HG03060 (cell line): ENCODE measurements around the gene C14orf132.

Experiments
- ATAC-seq: cut with Tn5 transposase; IDR thresholded peaks from one replicate; pipeline ENCODE4 v1.9.1; 2021; ENCODE audit warnings: low read depth, moderate number of reproducible peaks; ENCODE audit not compliant: unreplicated experiment

C14orf132 gene

GRCh38 chr14:96114002-96114401, 74.8 kb downstream of the C14orf132 start:
- no peak for ATAC-seq

GRCh38 chr14:96117101-96117897, 78.1 kb downstream of the C14orf132 start:
- ATAC-seq, result no peak

GRCh38 chr14:96117960-96118359, 78.8 kb downstream of the C14orf132 start:
- ATAC-seq, result no peak

GRCh38 chr14:96118391-96118790, 79.2 kb downstream of the C14orf132 start:
- ATAC-seq, result no peak

- no peak for ATAC-seq
Measured at GRCh38 chr14:96119947-96120346, 80.8 kb downstream of the C14orf132 start.

GRCh38 chr14:96120392-96120791, 81.2 kb downstream of the C14orf132 start:
- no peak for ATAC-seq

GRCh38 chr14:96120941-96121340, 81.8 kb downstream of the C14orf132 start:
- no peak for ATAC-seq

- no peak for ATAC-seq
Measured at GRCh38 chr14:96121660-96122395, 82.7 kb downstream of the C14orf132 start.

GRCh38 chr14:96122496-96122895, 83.3 kb downstream of the C14orf132 start:
- ATAC-seq, result no peak

GRCh38 chr14:96125536-96125935, 86.4 kb downstream of the C14orf132 start:
- no peak for ATAC-seq

GRCh38 chr14:96126339-96126782, 87.2 kb downstream of the C14orf132 start:
- no peak for ATAC-seq

GRCh38 chr14:96126783-96127271, 87.7 kb downstream of the C14orf132 start:
- no peak for ATAC-seq

GRCh38 chr14:96129128-96129736, 90.1 kb downstream of the C14orf132 start:
- no peak for ATAC-seq

- no peak for ATAC-seq
Measured at GRCh38 chr14:96130391-96130790, 91.2 kb downstream of the C14orf132 start.

GRCh38 chr14:96130854-96131253, 91.7 kb downstream of the C14orf132 start:
- no peak for ATAC-seq

- ATAC-seq, result no peak
Measured at GRCh38 chr14:96131836-96132235, 92.7 kb downstream of the C14orf132 start.

- no peak for ATAC-seq
Measured at GRCh38 chr14:96134508-96134907, 95.3 kb downstream of the C14orf132 start.

- ATAC-seq, result no peak
Measured at GRCh38 chr14:96135285-96135684, 96.1 kb downstream of the C14orf132 start.

- no peak for ATAC-seq
Measured at GRCh38 chr14:96136371-96137005, 97.3 kb downstream of the C14orf132 start.

- ATAC-seq, result no peak
Measured at GRCh38 chr14:96138241-96138640, 99.1 kb downstream of the C14orf132 start.

GRCh38 chr14:96139169-96139568, 100.0 kb downstream of the C14orf132 start:
- ATAC-seq, result no peak
